Measurements from ENCODE around the gene TIGD1.
"Not testable (repeated sequence)": the region's sequence is repeated elsewhere in the genome, so short reads cannot be mapped to it uniquely, and the experiment has no call there.

Gene TIGD1

DNA sequence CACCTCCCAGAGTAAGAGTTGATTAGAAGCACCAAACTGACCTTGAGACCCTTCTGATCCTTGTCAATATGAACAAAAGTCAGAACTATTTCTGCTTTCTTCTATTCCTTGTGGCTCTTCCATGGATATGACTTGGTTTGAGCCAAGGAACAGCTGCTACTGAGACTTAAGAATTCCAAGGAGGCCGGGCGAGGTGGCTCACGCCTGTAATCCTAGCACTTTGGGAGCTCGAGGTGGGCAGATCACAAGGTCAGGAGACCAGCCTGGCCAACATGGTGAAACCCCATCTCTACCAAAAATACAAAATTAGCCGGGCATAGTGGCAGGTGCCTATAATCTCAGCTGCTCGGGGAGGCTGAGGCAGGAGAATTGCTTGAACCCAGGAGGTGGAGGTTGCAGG, 20.1 kb upstream of the TIGD1 start:
- not testable (repeated sequence) for DNase-seq (ENCODE audit: low read depth, low spot score)

- no peak for DNase-seq (ENCODE audit: low read depth, low spot score)
Observed at GRCh38 chr2:232569541-232569940, 19.2 kb upstream of the TIGD1 start.

GRCh38 chr2:232568161-232568560, 17.8 kb upstream of the TIGD1 start:
- DNase-seq (ENCODE audit: low read depth, low spot score): no peak

DNA sequence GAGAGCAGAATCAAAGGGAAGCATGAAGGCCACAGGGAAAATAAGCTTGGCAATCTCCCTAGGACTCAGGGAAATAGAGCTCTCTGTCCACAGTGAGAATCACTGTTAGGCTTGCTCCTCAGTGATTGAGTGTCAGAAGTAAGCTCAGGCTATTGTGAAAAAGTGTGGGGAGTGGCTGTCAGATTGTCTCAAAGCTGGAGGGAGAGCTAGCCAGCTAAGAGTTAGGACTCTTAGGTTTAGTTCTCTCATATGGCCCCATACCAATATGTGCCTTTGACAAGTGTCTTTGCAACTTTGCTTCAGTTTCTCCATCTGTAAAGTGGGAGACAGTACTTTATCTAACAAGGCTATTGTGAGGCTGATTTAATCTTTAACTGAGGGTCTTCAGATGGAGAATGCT, 17.4 kb upstream of the TIGD1 start:
- DNase-seq (ENCODE audit: low read depth, low spot score): no peak

DNA sequence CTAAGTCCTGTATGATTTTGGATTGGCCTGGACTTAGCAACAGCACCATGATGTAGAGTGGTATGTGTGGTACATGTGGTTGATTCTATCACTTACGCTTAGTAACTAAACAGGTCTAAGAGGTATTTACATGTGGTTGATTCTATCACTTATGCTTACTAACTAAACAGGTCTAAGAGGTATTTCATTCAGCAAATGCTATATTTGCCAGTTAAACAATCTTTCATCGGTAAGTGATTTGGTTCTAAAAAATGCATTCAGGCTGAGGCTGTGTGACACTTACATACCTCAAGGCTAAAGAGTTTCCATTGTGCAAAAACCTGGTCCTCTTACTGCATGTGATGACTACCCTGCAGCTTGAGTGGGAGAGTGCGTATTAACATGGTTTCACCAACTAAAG, 13.2 kb upstream of the TIGD1 start:
- no peak for DNase-seq (ENCODE audit: low read depth, low spot score)

DNA sequence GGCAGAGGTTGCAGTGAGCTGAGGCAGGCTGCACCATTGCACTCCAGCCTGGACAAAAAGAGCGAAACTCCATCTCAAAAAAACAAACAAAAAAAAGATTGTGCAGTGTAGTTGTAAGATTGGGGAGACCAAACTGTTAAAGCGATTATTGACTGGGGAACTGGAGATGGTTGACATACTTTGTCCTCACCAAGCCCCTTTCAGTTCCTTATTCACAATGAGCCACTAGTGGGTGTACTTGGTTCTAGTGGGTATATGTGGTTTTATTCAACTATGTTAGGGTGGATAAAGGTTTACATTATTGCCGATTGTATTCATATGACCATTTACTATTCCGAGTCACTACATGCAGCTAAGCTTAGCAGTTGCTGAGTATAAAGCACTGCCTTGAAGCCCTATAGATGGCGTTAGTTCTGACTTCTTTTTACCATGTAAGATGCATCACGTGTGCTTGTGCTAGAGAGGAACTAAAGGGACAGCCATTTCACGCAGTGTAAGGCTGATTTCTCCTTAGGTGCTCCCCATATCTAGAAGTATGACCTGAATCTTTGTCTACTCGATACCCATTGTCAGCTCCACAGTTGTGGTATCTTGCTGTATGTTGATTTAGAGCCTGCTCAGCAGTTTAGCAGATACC, 12.3 kb upstream of the TIGD1 start:
- no peak for DNase-seq (ENCODE audit: low read depth, low spot score)

DNA sequence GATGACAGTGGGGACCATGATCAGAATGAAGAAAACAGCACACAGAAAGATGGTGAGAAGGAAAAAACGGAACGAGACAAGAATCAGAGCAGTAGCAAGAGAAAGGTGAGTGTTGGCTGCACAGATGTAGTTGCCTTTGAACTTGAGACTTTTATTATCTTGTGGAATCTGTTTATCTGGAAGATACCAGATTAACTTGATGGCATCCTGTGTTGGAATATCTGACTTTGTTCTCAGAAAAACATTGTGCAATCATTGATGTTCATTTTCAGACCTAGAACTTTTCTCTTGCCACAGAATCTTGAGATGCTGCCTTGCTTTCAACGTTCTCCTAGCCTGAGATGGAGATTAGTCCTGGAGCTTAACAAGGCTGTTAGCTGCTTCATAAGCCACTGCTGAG, 6.1 kb upstream of the TIGD1 start:
- no peak for DNase-seq (ENCODE audit: low read depth, low spot score)

GRCh38 chr2:232551776-232552175, 1.4 kb upstream of the TIGD1 start:
- no peak for DNase-seq (ENCODE audit: low read depth, low spot score)

DNA sequence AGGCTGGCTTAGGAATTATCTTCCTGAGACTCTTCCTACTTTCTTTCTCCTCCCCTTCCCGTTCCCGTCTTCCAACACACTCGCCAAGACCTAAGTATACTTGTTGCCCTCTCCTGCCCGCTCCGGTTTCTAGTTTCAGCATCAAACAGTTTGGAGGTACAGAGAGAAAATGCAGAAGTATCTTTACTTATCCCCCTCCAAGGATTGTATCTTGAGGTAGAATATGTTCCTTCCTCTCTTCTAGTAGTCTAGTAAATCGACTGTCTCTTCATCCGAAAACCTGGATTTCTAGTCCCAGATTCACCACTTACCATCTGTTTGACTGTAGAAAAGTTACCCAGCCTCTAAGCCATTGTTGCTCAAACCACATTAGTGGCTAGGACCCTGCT, 887 bp upstream of the TIGD1 start:
- no peak for DNase-seq (ENCODE audit: low read depth, low spot score)

DNA sequence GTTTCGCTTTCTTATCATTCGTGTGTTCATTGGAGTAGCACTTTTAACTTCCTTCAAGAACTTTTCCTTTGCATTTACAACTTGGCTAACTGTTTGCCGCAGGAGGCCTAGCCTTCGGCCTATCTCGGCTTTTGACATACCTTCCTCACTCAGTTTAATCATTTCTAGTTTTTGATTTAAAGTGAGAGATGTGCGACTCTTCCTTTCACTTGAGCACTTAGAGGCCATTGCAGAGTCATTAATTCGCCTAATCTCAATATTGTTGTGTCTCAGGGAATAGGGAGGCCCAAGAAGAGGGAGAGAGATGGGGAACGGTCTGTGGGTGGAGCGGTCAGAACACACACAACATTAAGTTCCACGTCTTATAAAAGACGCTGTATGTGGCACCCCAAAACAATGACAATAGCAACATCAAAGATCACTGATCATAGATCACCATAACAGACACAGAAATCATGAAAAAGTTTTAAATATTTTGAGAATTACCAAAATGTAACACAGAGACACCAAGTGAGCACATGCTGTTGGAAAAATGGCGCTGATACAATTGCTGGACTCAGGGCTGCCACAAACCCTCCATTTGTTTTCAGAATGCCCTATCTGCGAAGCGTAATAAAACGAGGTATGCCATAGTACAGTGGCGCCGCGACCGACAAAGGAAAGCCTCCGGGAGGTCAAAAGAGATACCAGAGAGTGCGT, 553 bp downstream of the TIGD1 start:
- DNase-seq (ENCODE audit: low read depth, low spot score): no peak

DNA sequence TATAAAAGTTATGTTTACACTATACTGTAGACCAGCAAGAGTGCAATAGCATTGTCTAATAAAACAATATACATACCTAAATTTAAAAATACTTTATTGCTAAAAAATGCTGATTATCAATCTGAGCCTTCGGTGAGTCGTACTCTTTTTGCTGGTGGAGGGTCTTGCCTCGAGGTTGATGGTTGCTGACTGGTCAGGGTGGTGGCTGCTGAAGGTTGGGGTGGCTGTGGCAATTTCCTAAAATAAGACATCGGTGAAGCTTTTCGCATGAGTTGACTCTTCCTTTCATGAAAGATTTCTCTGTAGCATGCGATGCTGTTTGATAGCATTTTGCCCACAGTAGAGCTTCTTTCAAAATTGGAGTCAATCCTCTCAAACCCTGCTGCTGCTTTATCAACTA, 2.4 kb downstream of the TIGD1 start:
- DNase-seq (ENCODE audit: low read depth, low spot score): no peak

GRCh38 chr2:232545511-232546375, 4.6 kb downstream of the TIGD1 start:
- DNase-seq (ENCODE audit: low read depth, low spot score): no peak

DNA sequence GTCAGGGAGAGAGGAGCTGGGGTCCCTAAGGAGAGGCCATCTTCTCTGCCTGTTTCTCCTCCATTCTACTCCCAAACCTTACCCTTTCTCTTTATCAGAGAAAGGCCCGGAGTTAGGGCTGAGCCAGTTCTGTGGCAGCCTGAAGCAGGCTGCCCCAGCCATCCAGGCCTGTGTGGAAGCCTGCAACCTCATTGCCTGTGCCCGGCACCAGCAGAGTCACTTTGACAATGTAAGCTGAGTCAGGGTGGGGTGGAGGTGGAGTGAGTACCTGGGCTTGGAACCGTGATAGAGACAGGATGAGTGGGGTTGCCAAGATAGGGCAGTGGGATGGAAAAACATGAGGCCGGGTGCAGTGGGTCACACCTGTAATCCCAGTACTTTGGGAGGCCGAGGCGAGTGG, 5.7 kb downstream of the TIGD1 start:
- DNase-seq (ENCODE audit: low read depth, low spot score): no peak

DNA sequence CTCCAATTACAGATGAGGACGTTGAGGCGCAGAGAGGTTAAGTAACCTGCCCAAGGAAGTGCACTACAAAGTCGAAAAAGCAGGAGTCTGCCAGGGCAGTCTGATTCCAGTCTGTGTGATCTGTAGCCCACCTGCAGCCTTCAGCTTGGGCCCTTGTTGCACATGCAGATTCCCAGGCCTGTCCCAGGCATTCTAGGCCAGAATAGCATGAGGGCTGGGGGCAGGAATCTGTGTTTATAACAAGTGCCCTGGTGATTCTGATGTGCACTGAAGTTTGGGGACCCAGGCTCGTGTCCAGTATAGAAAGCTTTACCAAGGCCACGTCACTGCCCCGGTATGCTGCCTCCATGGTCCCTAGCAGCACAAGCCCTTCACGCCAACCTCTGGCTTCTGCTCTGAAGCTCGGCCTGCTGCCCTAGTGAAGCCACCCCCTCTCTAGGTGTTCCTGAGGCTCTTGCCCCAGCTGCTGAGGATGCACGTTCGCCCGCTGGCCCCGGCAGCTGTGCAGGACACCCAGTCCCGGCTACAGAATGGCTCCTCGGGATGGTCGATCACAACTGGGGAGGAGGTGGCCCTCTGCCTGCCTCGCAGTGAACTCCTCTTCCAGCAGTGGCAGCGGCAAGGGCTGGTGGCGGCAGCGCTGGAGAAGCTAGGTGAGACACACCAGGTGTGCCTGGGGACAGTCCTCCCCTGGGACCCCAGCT, 6.3 kb downstream of the TIGD1 start:
- no peak for DNase-seq (ENCODE audit: low read depth, low spot score)

DNA sequence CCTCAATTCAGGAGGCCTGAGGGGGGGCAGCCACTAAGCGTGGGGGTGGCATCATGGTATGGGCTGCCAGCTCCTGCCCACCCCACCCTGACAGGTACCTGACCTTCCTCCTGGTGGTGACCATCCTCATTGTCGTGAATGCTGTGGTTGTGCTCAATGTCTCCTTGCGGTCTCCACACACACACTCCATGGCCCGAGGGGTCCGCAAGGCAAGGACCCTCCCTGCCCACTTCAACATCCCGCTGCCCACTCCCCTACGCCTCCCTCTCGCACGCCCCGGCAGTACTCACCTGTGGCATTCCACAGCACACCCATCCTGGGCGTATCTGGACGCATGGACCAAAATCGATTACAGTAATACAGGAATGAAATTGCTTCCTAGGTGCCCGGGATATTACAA, 6.9 kb downstream of the TIGD1 start:
- DNase-seq (ENCODE audit: low read depth, low spot score): no peak

DNA sequence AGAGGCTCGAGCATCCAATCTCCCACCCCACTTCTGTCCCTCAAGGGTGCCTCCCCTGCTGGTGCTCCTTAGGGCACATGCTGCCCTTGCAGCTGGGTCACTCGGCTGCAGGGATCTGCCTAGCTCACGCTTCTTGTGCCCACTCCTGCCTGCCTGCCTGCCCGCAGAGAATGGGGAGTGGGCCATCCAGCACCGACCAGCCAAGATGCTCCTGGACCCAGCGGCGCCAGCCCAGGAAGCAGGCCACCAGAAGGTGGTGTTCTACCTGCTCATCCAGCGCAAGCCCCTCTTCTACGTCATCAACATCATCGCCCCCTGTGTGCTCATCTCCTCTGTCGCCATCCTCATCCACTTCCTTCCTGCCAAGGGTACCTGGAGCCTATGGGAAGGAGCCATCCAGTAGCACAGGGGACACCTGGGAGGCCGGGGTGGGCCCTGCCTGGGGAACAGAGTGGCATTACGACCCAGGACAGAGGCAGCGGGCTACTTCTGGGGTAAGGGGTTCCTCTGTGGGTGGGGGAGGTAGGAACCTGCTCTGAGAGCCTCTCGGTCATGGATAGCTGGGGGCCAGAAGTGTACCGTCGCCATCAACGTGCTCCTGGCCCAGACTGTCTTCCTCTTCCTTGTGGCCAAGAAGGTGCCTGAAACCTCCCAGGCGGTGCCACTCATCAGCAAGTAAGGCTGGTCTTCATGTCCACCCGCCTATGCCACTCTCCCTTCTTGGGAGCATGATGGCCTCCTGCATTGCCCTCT, 7.5 kb downstream of the TIGD1 start:
- DNase-seq (ENCODE audit: low read depth, low spot score): no peak

GRCh38 chr2:232541961-232542714, 8.2 kb downstream of the TIGD1 start:
- DNase-seq (ENCODE audit: low read depth, low spot score): no peak

DNA sequence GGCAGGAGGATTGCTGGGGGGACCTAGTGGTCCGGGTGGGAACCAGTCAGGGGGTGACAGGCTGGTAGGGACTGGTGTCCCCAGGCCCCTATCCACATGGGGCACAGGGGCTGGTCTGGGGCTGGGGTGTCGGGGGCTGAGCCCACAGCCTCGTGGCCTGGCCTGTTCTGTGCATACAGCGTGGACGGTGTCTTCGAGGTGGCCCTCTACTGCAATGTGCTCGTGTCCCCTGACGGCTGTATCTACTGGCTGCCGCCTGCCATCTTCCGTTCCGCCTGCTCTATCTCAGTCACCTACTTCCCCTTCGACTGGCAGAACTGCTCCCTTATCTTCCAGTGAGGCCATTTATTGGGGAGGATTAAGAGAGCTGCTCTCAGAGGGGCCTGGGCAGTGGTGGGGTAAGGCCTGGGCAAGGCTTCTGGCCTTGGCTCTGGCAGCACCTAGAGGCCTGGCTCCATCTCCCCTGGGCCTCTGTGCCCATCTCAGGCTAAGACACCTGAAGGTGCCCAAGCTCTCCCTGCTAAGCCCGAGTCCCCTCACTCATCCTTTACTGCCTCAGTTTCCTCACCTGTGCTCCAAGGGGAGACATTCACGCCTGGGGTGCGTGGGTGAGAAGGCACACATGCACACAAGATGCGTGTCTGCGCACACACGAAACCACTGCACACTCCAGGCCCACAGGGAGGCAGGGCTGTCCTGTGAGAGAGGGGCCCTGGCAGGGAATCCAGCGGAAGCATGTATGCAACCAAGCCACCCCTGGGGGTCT, 9.0 kb downstream of the TIGD1 start:
- DNase-seq (ENCODE audit: low read depth, low spot score): no peak

DNA sequence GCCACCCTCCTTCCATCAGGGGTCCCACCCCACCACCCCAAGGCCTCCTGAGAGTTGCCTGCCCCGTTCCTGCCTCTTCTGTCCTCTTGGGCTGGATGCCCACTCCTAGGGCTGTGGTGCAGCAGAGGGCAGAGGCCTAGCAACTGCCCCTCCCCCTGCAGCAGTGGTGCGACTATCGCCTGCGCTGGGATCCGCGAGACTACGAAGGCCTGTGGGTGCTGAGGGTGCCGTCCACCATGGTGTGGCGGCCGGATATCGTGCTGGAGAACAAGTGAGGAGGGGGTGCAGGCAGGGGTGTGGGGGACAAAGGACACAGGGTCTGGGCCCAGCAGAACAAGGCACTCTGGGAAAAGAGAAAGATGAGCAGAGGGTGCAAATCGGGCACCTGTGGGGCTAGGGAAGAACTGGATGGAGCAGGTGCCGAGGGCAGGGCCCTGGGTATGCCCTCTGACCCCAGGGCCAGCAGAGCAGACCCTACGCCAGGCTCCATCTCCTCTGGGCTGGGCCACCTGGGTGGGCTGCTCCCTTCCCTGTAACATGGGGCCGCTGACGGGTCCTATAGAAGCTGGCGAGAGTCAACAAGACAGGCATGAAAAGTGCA, 9.8 kb downstream of the TIGD1 start:
- DNase-seq (ENCODE audit: low read depth, low spot score): no peak

Measured in brain pericyte (primary cell).